Kidney glomerular epithelial cell (primary cell): ENCODE measurements around the gene OR2T35.
"Not testable (repeated sequence)": the region's sequence is repeated elsewhere in the genome, so short reads cannot be mapped to it uniquely, and the experiment has no call there.

Experiments used
- DNase-seq: peaks from one replicate; lab custom pipeline; 2025; lab: John Stamatoyannopoulos, UW

OR2T35 gene

GRCh38 chr1:248645178-248645577 is at the start of gene OR2T35:
Gene OR2T35 (minus strand): TSS chr1:248645278. CDS start chr1:248639258, 6,020 bp downstream.
- not testable (repeated sequence) for DNase-seq

- no peak for DNase-seq
Measured at GRCh38 chr1:248691567-248692155, 46.6 kb upstream of the OR2T35 start.

GRCh38 chr1:248688527-248689298 is 43.6 kb upstream of the OR2T35 start:
- DNase-seq, result no peak

- DNase-seq, result no peak
Measured at GRCh38 chr1:248686815-248687214, 41.7 kb upstream of the OR2T35 start.

- DNase-seq, result no peak
Measured at GRCh38 chr1:248681651-248682050, 36.6 kb upstream of the OR2T35 start.

- no peak for DNase-seq
Measured at GRCh38 chr1:248670003-248670402, 24.9 kb upstream of the OR2T35 start.

GRCh38 chr1:248663453-248664328 is 18.6 kb upstream of the OR2T35 start:
- DNase-seq, result not testable (repeated sequence)

- not testable (repeated sequence) for DNase-seq
Measured at GRCh38 chr1:248656797-248657196, 11.7 kb upstream of the OR2T35 start.

- DNase-seq, result not testable (repeated sequence)
Measured at GRCh38 chr1:248655354-248655753, 10.3 kb upstream of the OR2T35 start, which contains the start of gene OR2T27. Gene OR2T27 (minus strand): TSS chr1:248655528. CDS start chr1:248650884, 4,644 bp downstream.

- not testable (repeated sequence) for DNase-seq
Measured at GRCh38 chr1:248648770-248649536, 3.9 kb upstream of the OR2T35 start.

- not testable (repeated sequence) for DNase-seq
Measured at GRCh38 chr1:248642971-248643651, 2.0 kb downstream of the OR2T35 start.

GRCh38 chr1:248641583-248641982 is 3.5 kb downstream of the OR2T35 start:
- not testable (repeated sequence) for DNase-seq

- DNase-seq, result not testable (repeated sequence)
Measured at GRCh38 chr1:248640906-248641305, 4.2 kb downstream of the OR2T35 start.

GRCh38 chr1:248639652-248640051 is 5.4 kb downstream of the OR2T35 start:
- DNase-seq, result not testable (repeated sequence)

- not testable (repeated sequence) for DNase-seq
Measured at GRCh38 chr1:248636612-248637011, 8.5 kb downstream of the OR2T35 start.

GRCh38 chr1:248634991-248635390 is 10.1 kb downstream of the OR2T35 start, which contains the start of gene OR2T11:
Gene OR2T11 (minus strand): TSS chr1:248635091. CDS start chr1:248627128, 7,963 bp downstream.
- not testable (repeated sequence) for DNase-seq

GRCh38 chr1:248631354-248632008 is 13.6 kb downstream of the OR2T35 start:
- DNase-seq, result no peak

- no peak for DNase-seq
Measured at GRCh38 chr1:248630551-248630950, 14.5 kb downstream of the OR2T35 start.

GRCh38 chr1:248627971-248628844 is 16.9 kb downstream of the OR2T35 start:
- no peak for DNase-seq
